HG03442 (cell line): ENCODE results near the gene HSF2.

ENCODE experiments used
- ATAC-seq: cut with Tn5 transposase; IDR thresholded peaks from one replicate; pipeline ENCODE4 v1.9.1; 2021; ENCODE audit warnings: mild to moderate bottlenecking, moderate library complexity; ENCODE audit not compliant: unreplicated experiment

Gene HSF2

DNA sequence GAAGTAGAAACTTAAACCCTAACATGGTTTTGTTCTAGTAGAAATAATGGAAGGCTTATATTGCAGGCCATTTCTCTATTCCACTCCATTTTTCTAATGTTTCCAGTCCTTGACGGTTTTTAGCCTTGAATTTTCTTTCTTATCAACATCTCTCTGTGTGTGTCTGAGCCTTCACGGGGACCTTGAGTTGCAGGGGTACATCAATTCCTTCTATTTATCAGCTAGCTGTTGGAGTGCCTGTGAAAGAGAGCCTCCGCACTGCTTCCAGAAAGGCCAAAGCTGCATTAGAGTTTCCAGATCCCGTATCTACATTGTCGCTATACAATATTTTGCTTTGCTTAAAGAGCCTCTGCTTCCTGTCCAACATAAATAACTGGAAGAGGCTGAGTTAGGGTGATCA is 5.4 kb upstream of the HSF2 start:
- ATAC-seq, result no peak

DNA sequence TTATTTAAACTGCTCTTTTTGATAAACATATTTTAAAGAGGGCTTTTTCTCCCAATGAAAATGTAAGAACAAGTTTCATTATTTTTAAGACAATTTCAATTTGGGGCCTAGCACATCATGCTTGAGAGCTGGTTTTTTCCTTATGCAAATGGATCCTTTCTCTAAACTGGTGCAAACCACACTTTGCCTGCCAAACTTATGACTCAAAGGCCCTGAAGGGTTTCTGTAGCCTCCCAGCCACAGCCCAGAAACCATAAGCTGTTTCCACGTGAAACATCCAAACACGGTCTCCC is 451 bp upstream of the HSF2 start:
- ATAC-seq, result no peak

GRCh38 chr6:122400121-122400450 is 634 bp downstream of the HSF2 start:
- ATAC-seq, result peak; percentile 7

DNA sequence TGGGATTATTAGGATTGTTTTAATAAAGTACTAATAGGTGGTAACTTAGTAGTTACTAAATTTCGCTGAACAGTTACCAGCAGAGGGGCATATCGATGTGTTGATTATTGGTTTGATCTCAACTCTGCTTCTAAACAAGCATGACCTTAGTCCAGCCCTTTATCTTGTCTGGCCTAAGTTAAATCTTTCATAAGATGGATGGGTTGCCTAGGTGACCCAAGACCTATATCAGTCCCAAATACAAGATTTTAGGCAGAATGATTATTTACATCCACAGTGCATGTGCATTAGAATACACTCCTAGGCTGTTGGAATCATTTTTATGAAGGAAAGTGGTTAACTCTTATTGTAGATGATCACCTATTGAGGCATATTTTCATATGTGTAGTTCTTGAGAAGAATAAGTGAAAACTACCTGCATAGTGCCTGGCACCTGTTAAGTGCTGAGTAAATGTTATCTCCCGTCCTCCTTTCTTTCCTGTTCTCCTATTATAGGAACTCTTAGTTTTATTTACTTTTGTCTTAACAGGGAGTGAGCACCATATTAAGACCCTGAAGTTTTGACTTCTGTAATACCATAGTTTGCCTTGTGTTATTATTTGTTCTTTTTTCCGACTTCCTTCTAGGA is 1.1 kb downstream of the HSF2 start:
- ATAC-seq, result no peak

GRCh38 chr6:122401104-122401503 is 1.7 kb downstream of the HSF2 start:
- no peak for ATAC-seq

DNA sequence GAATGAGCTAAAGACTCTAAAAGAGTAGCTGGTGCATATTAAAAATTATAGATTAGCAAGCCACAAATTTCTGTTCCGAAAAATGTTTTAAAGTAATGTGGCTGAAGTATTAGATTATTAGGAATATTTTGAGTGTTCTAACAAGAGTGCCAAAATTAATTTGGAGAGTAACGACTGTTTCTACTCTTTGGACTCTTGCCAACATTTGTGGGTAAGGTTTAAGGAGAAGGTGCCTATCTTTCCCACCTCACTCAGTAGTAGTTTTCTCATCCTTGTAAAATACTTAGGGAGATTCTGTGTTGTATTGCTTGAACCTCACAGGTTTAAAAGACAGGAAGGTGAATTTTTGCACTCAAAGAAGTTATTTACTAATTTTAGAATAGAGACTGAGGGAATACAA is 5.0 kb downstream of the HSF2 start:
- no peak for ATAC-seq

DNA sequence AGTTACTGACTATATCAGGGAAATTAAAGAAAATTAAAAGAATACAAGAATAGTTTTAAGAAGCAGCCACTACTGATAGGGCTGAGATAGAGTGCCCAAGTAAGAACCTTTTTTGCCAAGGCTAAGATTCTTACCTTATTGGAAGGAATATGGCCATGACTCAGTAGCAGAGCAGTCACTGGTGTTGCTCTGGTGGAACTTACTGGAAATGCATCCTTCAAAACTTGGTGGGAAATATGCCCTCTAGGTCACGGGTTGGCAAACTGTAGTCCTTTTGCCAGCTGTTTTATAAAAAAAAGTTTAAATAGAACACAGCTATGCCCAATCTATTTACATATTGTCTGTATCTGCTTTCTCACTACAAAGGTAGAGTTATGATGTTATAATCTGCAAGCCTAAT is 6.0 kb downstream of the HSF2 start:
- no peak for ATAC-seq

DNA sequence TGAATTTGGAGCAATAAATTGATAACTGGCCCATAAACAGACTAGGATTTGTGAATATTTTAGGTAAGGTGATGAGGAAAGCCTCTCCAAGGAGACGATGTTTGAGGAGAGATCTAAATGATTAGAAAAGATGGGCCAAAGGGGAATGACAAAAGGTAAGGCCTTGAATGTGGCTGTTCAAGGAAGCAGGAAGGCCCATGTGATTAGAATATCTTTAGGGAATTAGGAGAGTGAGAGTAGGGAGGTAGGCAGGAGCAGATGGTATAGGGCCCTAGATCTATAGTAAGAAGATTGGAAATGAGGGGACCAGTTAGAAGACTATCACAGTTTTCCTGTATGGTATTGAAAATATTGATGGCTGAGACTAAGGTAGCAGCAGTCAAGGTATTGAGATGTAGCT is 6.7 kb downstream of the HSF2 start:
- no peak for ATAC-seq

DNA sequence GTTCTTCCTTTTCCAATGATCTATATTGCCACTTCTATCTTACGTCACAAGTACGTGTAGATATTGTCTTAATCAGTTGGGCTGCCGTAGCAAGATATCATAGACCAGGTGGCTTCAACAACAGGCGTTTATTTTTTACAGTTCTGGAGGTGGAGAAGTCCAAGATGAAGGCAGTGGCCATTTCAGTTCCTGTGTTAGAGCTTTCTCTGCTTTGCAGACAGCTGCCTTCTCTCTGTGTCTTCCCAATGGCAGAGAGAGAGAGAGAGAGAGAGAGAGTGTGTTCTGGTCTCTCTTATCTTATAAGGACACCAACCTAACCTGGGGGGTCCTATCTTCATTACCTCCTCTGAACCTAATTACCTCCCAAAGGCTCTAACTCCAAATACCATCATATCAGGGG is 8.3 kb downstream of the HSF2 start:
- no peak for ATAC-seq

GRCh38 chr6:122408240-122408639 is 8.8 kb downstream of the HSF2 start:
- no peak for ATAC-seq

- ATAC-seq, result no peak
These were observed 9.4 kb downstream of the HSF2 start for GRCh38 chr6:122408702-122409458.

GRCh38 chr6:122412001-122412400 is 12.5 kb downstream of the HSF2 start:
- no peak for ATAC-seq

GRCh38 chr6:122416825-122417224 is 17.4 kb downstream of the HSF2 start:
- no peak for ATAC-seq

DNA sequence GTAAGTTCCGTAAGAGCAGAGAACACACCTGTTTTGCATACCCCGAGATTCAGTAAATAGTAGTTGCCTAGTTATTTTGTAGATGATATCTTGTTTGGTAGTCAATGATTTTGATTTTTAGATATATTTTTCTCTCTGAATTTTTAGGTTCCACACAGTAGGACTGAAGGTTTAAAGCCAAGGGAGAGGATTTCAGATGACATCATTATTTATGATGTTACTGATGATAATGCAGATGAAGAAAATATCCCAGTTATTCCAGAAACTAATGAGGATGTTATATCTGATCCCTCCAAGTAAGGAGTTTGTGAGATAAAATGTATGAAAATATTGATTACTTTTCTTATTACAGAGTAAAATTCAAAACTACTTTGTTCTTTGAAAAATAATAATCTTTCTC is 22.6 kb downstream of the HSF2 start:
- ATAC-seq, result no peak

DNA sequence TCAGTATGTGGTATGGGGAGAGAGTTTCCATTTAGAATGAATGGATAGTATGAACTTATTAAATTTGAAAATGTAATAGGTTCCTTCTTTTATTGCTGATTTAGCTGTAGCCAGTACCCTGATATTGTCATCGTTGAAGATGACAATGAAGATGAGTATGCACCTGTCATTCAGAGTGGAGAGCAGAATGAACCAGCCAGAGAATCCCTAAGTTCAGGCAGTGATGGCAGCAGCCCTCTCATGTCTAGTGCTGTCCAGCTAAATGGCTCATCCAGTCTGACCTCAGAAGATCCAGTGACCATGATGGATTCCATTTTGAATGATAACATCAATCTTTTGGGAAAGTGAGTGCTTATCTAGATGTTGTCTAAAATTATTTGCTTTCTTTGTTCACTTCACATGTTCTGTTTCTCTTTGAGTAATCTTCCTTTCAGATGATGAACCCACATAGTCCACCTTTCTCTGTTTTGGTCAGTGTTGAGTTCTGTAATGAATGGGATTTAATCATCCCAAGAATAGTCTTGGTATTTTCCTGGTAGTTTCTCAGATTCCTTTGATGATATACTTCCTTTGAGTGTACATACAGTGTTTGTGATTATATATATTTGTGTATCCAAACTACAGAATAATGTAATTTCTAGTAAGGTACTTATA is 23.3 kb downstream of the HSF2 start:
- ATAC-seq, result peak; percentile 97

DNA sequence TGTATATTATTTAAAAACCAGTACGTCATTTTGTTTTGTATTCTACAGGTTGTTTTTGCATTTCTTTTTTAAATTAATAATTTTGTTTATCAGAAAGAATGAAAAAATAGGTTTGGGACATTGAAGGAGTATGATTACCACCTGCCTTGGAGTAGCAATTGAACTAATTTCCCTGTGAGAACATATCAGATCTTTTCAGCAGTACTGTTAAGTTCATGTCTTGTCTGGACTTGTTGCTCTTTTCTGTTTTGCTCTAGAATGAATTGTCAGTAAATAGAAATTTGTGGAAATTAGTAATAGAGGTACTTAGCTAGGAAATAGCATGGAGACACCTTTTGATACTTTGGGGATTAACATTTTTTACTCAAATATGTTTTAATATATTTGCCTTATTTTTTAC is 24.3 kb downstream of the HSF2 start:
- ATAC-seq, result no peak

DNA sequence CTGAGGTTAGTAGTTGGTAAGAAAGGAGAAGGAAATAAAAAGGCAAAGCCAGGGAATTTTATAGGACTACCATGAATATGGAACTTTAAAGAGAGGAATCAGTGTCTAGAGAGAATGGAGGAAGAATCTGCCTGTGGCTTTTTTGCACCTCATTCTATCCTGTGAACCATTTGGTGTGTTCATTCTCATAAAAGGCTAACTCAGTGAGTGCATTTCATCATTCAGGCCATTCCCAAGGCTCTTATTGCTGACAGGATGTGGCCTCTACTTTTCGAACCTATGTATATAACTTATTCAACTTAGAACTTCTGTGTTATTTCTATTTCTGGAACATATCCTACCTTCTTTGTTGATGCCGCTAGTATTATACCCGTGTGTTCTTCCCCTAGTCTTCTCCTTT is 27.1 kb downstream of the HSF2 start:
- ATAC-seq, result no peak

DNA sequence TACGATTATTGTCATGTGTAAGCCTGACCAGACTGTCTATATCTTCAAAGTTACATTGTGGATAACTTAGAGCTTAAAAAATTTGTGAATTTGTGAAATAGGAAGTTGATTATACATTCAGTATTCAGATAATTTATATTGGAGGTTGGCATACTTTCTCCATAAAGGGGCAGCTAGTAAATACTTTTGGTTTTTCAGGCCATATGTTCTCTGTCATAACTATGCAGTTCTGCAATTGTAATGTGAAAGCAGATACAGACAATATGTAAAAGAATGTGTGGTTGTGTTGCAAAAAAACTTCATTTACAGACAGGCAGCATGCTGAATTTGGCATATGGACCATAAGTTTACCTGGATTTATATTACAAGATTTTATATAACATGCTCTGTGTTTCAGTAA is 29.3 kb downstream of the HSF2 start:
- ATAC-seq, result no peak

GRCh38 chr6:122429323-122429722 is 29.9 kb downstream of the HSF2 start:
- no peak for ATAC-seq

DNA sequence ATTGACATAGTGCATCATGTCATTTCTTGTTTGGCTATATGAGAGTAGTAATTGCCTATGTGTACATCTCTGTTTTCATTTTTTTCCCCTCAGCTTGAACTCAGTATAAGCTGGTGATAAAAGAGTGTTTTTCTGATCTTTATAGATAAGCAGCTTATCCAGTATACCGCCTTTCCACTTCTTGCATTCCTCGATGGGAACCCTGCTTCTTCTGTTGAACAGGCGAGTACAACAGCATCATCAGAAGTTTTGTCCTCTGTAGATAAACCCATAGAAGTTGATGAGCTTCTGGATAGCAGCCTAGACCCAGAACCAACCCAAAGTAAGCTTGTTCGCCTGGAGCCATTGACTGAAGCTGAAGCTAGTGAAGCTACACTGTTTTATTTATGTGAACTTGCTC is 32.3 kb downstream of the HSF2 start:
- no peak for ATAC-seq

GRCh38 chr6:122432816-122433215 is 33.4 kb downstream of the HSF2 start:
- peak; percentile 92 for ATAC-seq

GRCh38 chr6:122438975-122439374 is 39.5 kb downstream of the HSF2 start:
- no peak for ATAC-seq

DNA sequence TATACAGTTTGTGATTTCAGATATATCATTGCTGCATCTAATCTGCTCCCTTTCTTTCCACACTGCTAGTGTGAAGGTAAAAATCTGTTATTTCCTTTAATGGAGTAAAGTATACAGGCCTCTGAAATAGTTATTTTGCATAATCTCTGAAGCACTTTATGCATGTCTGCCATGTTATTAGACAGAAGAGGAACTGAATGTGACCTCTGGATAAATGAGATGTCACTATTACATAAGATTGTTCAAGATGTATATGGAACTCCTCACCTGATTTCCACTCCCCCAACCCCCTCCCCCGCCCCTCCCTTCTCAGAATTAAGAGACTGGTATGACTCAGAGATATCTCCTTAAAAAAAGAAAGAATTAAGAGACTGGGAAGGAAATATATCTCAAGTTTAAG is 45.8 kb downstream of the HSF2 start:
- ATAC-seq, result no peak
